Aorta (tissue), 5 donors: ENCODE measurements around the gene MARS1. TPM values are rescaled to one million over a fixed set of nuclear protein-coding genes. Genes with fewer than 3 reads are reported as not detected.
A peak's percentile ranks its signal among the peaks of the same experiment; 100 is the strongest.

Experiments
- ATAC-seq: fragments of 200-7000 bp; cut with Tn5 transposase; one replicate; pipeline ENCODE4 v1.9.1; 2022; ENCODE audit warnings: moderate library complexity; ENCODE audit not compliant: low FRiP score
- DNase-seq, 2 donors: peaks; one replicate each; pipeline ENCODE4 v3.0.0-alpha.2; 2020
- H3K27ac ChIP-seq, 2 donors: one replicate each; pipeline ENCODE4 v1.5.1; 2013; ENCODE audit warnings: low read length in 2 of 2, mild to moderate bottlenecking in 2 of 2, moderate library complexity in 2 of 2, control low read depth in 1 of 2, inconsistent platforms in 1 of 2, low read depth in 1 of 2
- H3K27me3 ChIP-seq, 2 donors: one replicate each; pipeline ENCODE4 v1.6.1; 2013; ENCODE audit warnings: control low read depth in 1 of 2, low read length in 1 of 2, mild to moderate bottlenecking in 1 of 2, moderate library complexity in 1 of 2; ENCODE audit not compliant: insufficient read depth in 2 of 2, control insufficient read depth in 1 of 2
- H3K36me3 ChIP-seq, 2 donors: one replicate each; pipeline ENCODE4 v1.6.1; 2013; ENCODE audit warnings: control low read depth in 1 of 2, low read length in 1 of 2, mild to moderate bottlenecking in 1 of 2; ENCODE audit not compliant: insufficient read depth in 2 of 2, control insufficient read depth in 1 of 2
- H3K4me1 ChIP-seq, 2 donors: one replicate each; pipeline ENCODE4 v1.6.1; 2013; ENCODE audit warnings: low read length in 2 of 2, control low read depth in 1 of 2, mild to moderate bottlenecking in 1 of 2, moderate library complexity in 1 of 2; ENCODE audit not compliant: insufficient read depth in 2 of 2, control insufficient read depth in 1 of 2
- H3K4me3 ChIP-seq, 2 donors: one replicate each; pipeline ENCODE4 v1.5.1; 2013; ENCODE audit warnings: low read length in 2 of 2, control low read depth in 1 of 2, mild to moderate bottlenecking in 1 of 2
- H3K9me3 ChIP-seq: one replicate; pipeline ENCODE4 v1.6.1; 2013; ENCODE audit warnings: mild to moderate bottlenecking, low read length; ENCODE audit not compliant: control insufficient read depth
- WGBS, 2 donors: extraction: QIAGEN DNeasy Blood & Tissue Kit; methylation state at CpG; one replicate each; pipeline ENCODE4 v1.1.7; 2013; 5-methylcytosine and 5-hydroxymethylcytosine counted together
- intact Hi-C, 2 donors: fragments of 100-400 bp; cut with DNase I; formaldehyde crosslinking; loops; one replicate each; pipeline versions ENCODE4 v1.14.2 to v1.15.0; 2022
- polyA plus RNA-seq, 2 donors: library from polyadenylated mRNA; stranded (reverse); fragments of 200-250 nt; gene quantifications; one replicate each; pipeline ENCODE4 v1.2.3, GENCODE V29; 2013
- total RNA-seq, 2 donors: library from RNA; stranded (reverse); fragmentation: NEBNext Ultra II Directional; extraction: Animal tissue kit (Norgen Biotek cat#: 25700); gene quantifications; one replicate each; pipeline ENCODE4 v1.2.1, GENCODE V29; 2021
- donor health status: healthy with polysubstance abuse.
- donor health status: Bipolar disorder and iron deficiency.
- donor health status: DM: no; HTN: no; CAD: no.
- donor health status: DM: no; HTN: no; CAD: no.
- donor health status: DM: yes; HTN: yes; CAD: no.

Gene MARS1
- total and polyA plus RNA-seq, 4 donors, result 34.9 to 136 (median 107) TPM

- Histone ChIP-seq H3K36me3 (peaks cover 0 to 7% of the 10 kb centered on the region in 2 donors), H3K4me1 (peaks cover 1 to 2% of the 10 kb centered on the region in 2 donors), H3K27me3 (no peaks in the 10 kb centered on the region), H3K27ac (peak within 1 kb of the TSS; percentile 71 to 93), H3K4me3 (peak within 1 kb of the TSS; percentile 89 to 95), H3K9me3 (no peaks in the 10 kb centered on the region)
- DNase-seq, result peak; percentile 100
- WGBS, 2 donors, result 0 to 1% methylated on average over 42 to 52 of the region's 52 CpGs
- ATAC-seq, result peak; percentile 94
- intact Hi-C loops, result no loop called here
Measured at GRCh38 chr12:57520053-57520818, 32.4 kb downstream of the MARS1 start, which contains the start of gene DDIT3. DDIT3 (minus strand) TSS chr12:57520514; CDS start chr12:57517406, 3,108 bp downstream.

GRCh38 chr12:57521525-57522010 lies 33.7 kb downstream of the MARS1 start:
- DNase-seq (peak in 1 of 2 donors; percentile 61), ATAC-seq (no peak)
- H3K36me3 ChIP-seq, result peaks cover 0 to 9% of the 10 kb centered on the region in 2 donors
- H3K27me3 ChIP-seq, result no peaks in the 10 kb centered on the region
- H3K27ac ChIP-seq, result peak overlapping the region; percentile 88 to 89
- no peaks in the 10 kb centered on the region for H3K9me3 ChIP-seq
- intact Hi-C loops, result no loop called here
- WGBS, 2 donors, result 38 to 41% methylated on average over 17 of the region's 17 CpGs
- H3K4me1 ChIP-seq, result peaks cover 1 to 2% of the 10 kb centered on the region in 2 donors
- no peak overlapping the region for H3K4me3 ChIP-seq

- peak; percentile 68 for ATAC-seq
- intact Hi-C loops, result no loop called here
Measured at GRCh38 chr12:57522011-57522886, 34.4 kb downstream of the MARS1 start, which contains the start of gene MBD6. MBD6 (plus strand) TSS chr12:57522824; CDS start chr12:57524304, 1,480 bp downstream.

GRCh38 chr12:57522887-57523705 lies 35.2 kb downstream of the MARS1 start:
- ATAC-seq, result no peak
- Histone ChIP-seq H3K36me3 (peaks cover 0 to 4% of the 10 kb centered on the region in 2 donors), H3K4me1 (peaks cover 1 to 2% of the 10 kb centered on the region in 2 donors), H3K4me3 (peak overlapping the region; percentile 76 to 86), H3K27ac (peak overlapping the region; percentile 53 to 84), H3K9me3 (no peaks in the 10 kb centered on the region), H3K27me3 (no peaks in the 10 kb centered on the region)
- intact Hi-C loops, result no loop called here
- peak; percentile 86 to 88 for DNase-seq
- WGBS, 2 donors, result 1% methylated on average over 16 to 38 of the region's 38 CpGs

More at GRCh38 chr12:57522011-57522886, 34.4 kb downstream of the MARS1 start, which contains the start of gene MBD6:
- Histone ChIP-seq H3K27me3 (no peaks in the 10 kb centered on the region), H3K27ac (peak within 1 kb of the TSS; percentile 88 to 89), H3K4me1 (peaks cover 1 to 2% of the 10 kb centered on the region in 2 donors), H3K4me3 (peak within 1 kb of the TSS; percentile 76 to 86), H3K36me3 (peaks cover 0 to 5% of the 10 kb centered on the region in 2 donors), H3K9me3 (no peaks in the 10 kb centered on the region)
- DNase-seq, result peak; percentile 94 to 97
- WGBS, 2 donors, result 1 to 3% methylated on average over 15 to 57 of the region's 57 CpGs

- peak overlapping the region; percentile 76 to 86 for H3K4me3 ChIP-seq
- peaks cover 0 to 2% of the 10 kb centered on the region in 2 donors for H3K4me1 ChIP-seq
- ATAC-seq (no peak), DNase-seq (no peak)
- WGBS, 2 donors, result 61 to 63% methylated on average over 14 of the region's 14 CpGs
- H3K27me3 ChIP-seq, result no peaks in the 10 kb centered on the region
- intact Hi-C loops, result loop anchor here in 1 of 2 donors (2.0 kb wide), 1 partner anchor 23 kb away; the partner anchor contains the start of gene DCTN2
- no peak overlapping the region for H3K27ac ChIP-seq
- H3K9me3 ChIP-seq, result no peaks in the 10 kb centered on the region
- peaks cover 0 to 4% of the 10 kb centered on the region in 2 donors for H3K36me3 ChIP-seq
Measured at GRCh38 chr12:57523706-57524614, 36.1 kb downstream of the MARS1 start.

- Histone ChIP-seq H3K36me3 (peaks cover 0 to 4% of the 10 kb centered on the region in 2 donors), H3K27ac (no peak overlapping the region), H3K9me3 (no peaks in the 10 kb centered on the region), H3K4me1 (peaks cover 0 to 2% of the 10 kb centered on the region in 2 donors), H3K4me3 (no peak overlapping the region), H3K27me3 (no peaks in the 10 kb centered on the region)
- intact Hi-C loops, result loop anchor here in 1 of 2 donors (2.0 kb wide), 1 partner anchor 22 kb away; the partner anchor contains the start of gene DCTN2
- WGBS, 2 donors, result 63 to 64% methylated on average over 11 of the region's 11 CpGs
- no peak for DNase-seq
- no peak for ATAC-seq
Measured at GRCh38 chr12:57524814-57525614, 37.1 kb downstream of the MARS1 start.
